CD4-positive, alpha-beta T cell treated with Interleukin-15 for 1 hour (primary cell): ENCODE data around the gene GOLT1B.

ENCODE experiments used
- DNase-seq: peaks from one replicate; pipeline ENCODE4 v3.0.0-alpha.2; 2020

Gene GOLT1B

GRCh38 chr12:21526053-21526452 is 24.5 kb downstream of the GOLT1B start, which contains the start of gene SPX:
Gene SPX, plus strand, starts transcription at chr12:21526296. Its CDS starts 177 bp downstream, at chr12:21526473.
- DNase-seq = no peak

GRCh38 chr12:21526721-21527345 is 25.2 kb downstream of the GOLT1B start:
- no peak for DNase-seq

GRCh38 chr12:21527451-21528180 is 26.0 kb downstream of the GOLT1B start:
- DNase-seq = peak; percentile 48

- DNase-seq = no peak
Observed at GRCh38 chr12:21528953-21529352, 27.4 kb downstream of the GOLT1B start.

GRCh38 chr12:21529456-21529855 is 27.9 kb downstream of the GOLT1B start:
- DNase-seq = no peak

- no peak for DNase-seq
Observed at GRCh38 chr12:21538061-21538653, 36.6 kb downstream of the GOLT1B start.

- DNase-seq = no peak
Observed at GRCh38 chr12:21539797-21540196, 38.2 kb downstream of the GOLT1B start.

- no peak for DNase-seq
Observed at GRCh38 chr12:21541773-21542172, 40.2 kb downstream of the GOLT1B start.

- no peak for DNase-seq
Observed at GRCh38 chr12:21542403-21542802, 40.8 kb downstream of the GOLT1B start.

GRCh38 chr12:21543151-21543550 is 41.6 kb downstream of the GOLT1B start:
- DNase-seq = no peak

GRCh38 chr12:21545557-21545956 is 44.0 kb downstream of the GOLT1B start:
- DNase-seq = no peak

- DNase-seq = no peak
Observed at GRCh38 chr12:21546716-21547115, 45.1 kb downstream of the GOLT1B start.

GRCh38 chr12:21547437-21547836 is 45.8 kb downstream of the GOLT1B start:
- no peak for DNase-seq

GRCh38 chr12:21551841-21552465 is 50.4 kb downstream of the GOLT1B start:
- DNase-seq = no peak

- no peak for DNase-seq
Observed at GRCh38 chr12:21552635-21553328, 51.2 kb downstream of the GOLT1B start.

- no peak for DNase-seq
Observed at GRCh38 chr12:21553329-21553675, 51.7 kb downstream of the GOLT1B start.

- no peak for DNase-seq
Observed at GRCh38 chr12:21558100-21558679, 56.6 kb downstream of the GOLT1B start.

GRCh38 chr12:21559855-21560569 is 58.4 kb downstream of the GOLT1B start:
- DNase-seq = no peak

- DNase-seq = no peak
Observed at GRCh38 chr12:21561158-21561557, 59.6 kb downstream of the GOLT1B start.

- no peak for DNase-seq
Observed at GRCh38 chr12:21562859-21563258, 61.3 kb downstream of the GOLT1B start.

GRCh38 chr12:21566223-21566906 is 64.8 kb downstream of the GOLT1B start:
- no peak for DNase-seq
